HepG2 (cell line): ENCODE data around the gene SIN3A. TPM values are rescaled to one million over a fixed set of nuclear protein-coding genes. Genes with fewer than 3 reads are reported as not detected.

Experiments
- ATAC-seq: fragments of 200-7000 bp; cut with Tn5 transposase; 3 replicates; pipeline ENCODE4 v1.9.1; 2020; ENCODE audit warnings: mild to moderate bottlenecking, moderate library complexity
- BruUV-seq: library from RNA; stranded (reverse); fragments of 400-500 nt; replicated peaks from 2 replicates; lab custom pipeline; 2021; lab: Mats Ljungman, UMichigan
- CTCF ChIA-PET: fragments of 300-600 bp; formaldehyde crosslinking; extraction: SDS; loops from one replicate; lab custom pipeline; 2021; ENCODE audit warnings: low total read pairs, inconsistent platforms, low intra/inter-chr PET ratio; lab: Yijun Ruan, JAX
- POLR2A ChIA-PET: fragments of 350-600 bp; sonication (Branson Sonifier 250); formaldehyde crosslinking; loops from one replicate; lab custom pipeline; 2020; ENCODE audit warnings: antibody characterized with exemption, inconsistent platforms; lab: Yijun Ruan, JAX
- DNase-seq: peaks from one replicate; pipeline ENCODE4 v3.0.0-alpha.2; 2015; ENCODE audit warnings: low spot score
- FAIRE-seq: peaks from 3 replicates; lab custom pipeline; 2011; peaks lifted over from hg19 to GRCh38; lab: Jason Lieb, UNC
- H2AFZ ChIP-seq: one replicate; pipeline ENCODE4 v1.6.1; 2011; ENCODE audit warnings: low read length, inconsistent platforms
- H3K27ac ChIP-seq: fragments of 300-600 bp; 3 replicates; pipeline ENCODE4 v1.8.0; 2011; ENCODE audit warnings: mixed run types, mild to moderate bottlenecking, mixed read lengths, low read length, inconsistent platforms; ENCODE audit not compliant: insufficient read depth; ENCODE audit errors: extremely low read length
- H3K27me3 ChIP-seq, 2 experiments: fragments of 200-600 bp in 1 of 2; 2 replicates in 1 of 2; 3 replicates in 1 of 2; pipeline versions ENCODE4 v1.6.0 to v1.8.0; 2011; ENCODE audit warnings: low read length in 2 of 2, mild to moderate bottlenecking in 2 of 2, moderate library complexity in 2 of 2, inconsistent platforms in 1 of 2; ENCODE audit not compliant: insufficient read depth in 2 of 2, control insufficient read depth in 1 of 2
- H3K36me3 ChIP-seq, 2 experiments: fragments of 200-600 bp in 1 of 2; replicated peaks in 1 of 2; 2 replicates in 1 of 2; 3 replicates in 1 of 2; pipeline versions ENCODE4 v1.5.1 to v1.8.0; 2011; ENCODE audit warnings: low read length in 2 of 2, inconsistent platforms in 1 of 2; ENCODE audit not compliant: insufficient read depth in 2 of 2, control insufficient read depth in 1 of 2
- H3K4me1 ChIP-seq: 2 replicates; pipeline ENCODE4 v1.5.1; 2012; ENCODE audit warnings: low read length, inconsistent platforms; ENCODE audit not compliant: insufficient read depth
- H3K4me2 ChIP-seq: 2 replicates; pipeline ENCODE4 v1.6.0; 2011; ENCODE audit warnings: low read depth, low read length, inconsistent platforms
- H3K4me3 ChIP-seq, 3 experiments: fragments of 200-600 bp in 1 of 3; sonication (generic), shearing (Covaris generic) in 1 of 3; replicated peaks in 1 of 3; 2 replicates each; pipeline ENCODE4 v1.5.1; 2011 to 2016; ENCODE audit warnings: low read length in 3 of 3, inconsistent platforms in 2 of 3, low read depth in 2 of 3, mild to moderate bottlenecking in 2 of 3, control low read depth in 1 of 3, mixed read lengths in 1 of 3; ENCODE audit not compliant: insufficient read depth in 1 of 3
- H3K79me2 ChIP-seq: one replicate; pipeline ENCODE4 v1.6.1; 2011; ENCODE audit warnings: low read length, inconsistent platforms; ENCODE audit not compliant: insufficient read depth
- H3K9ac ChIP-seq: 2 replicates; pipeline ENCODE4 v1.6.0; 2011; ENCODE audit warnings: mild to moderate bottlenecking, low read depth, low read length, inconsistent platforms; ENCODE audit not compliant: insufficient read depth
- H3K9me3 ChIP-seq: 2 replicates; pipeline ENCODE4 v1.5.1; 2012; ENCODE audit warnings: mild to moderate bottlenecking, low read length
- H4K20me1 ChIP-seq: 2 replicates; pipeline ENCODE4 v1.6.0; 2011; ENCODE audit warnings: inconsistent platforms, mild to moderate bottlenecking, low read length, moderate library complexity; ENCODE audit not compliant: insufficient read depth
- AGO2 ChIP-seq: fragments of 200-400 bp; formaldehyde crosslinking; optimal IDR thresholded peaks from 2 replicates; pipeline ENCODE3; 2017; ENCODE audit warnings: mild to moderate bottlenecking, low read depth, low read length, moderate library complexity
- POLR2G ChIP-seq: fragments of 200-400 bp; formaldehyde crosslinking; IDR thresholded peaks from 2 replicates; pipeline ENCODE4 v1.6.1; 2018; ENCODE audit warnings: mild to moderate bottlenecking, low read depth, low read length, moderate library complexity
- RBFOX2 ChIP-seq: fragments of 200-400 bp; formaldehyde crosslinking; IDR thresholded peaks from 2 replicates; pipeline ENCODE4 v1.6.1; 2017; ENCODE audit warnings: low read depth, mild to moderate bottlenecking, low read length
- WGBS: methylation state at CpG from one replicate; pipeline ENCODE4 v1.1.6; 2017; ENCODE audit warnings: low lambda C conversion rate; 5-methylcytosine and 5-hydroxymethylcytosine counted together
- in situ Hi-C: cut with HindIII; loops from 2 replicates; pipeline ENCODE4 v1.10.0; 2017; ENCODE audit warnings: low pct_unique_long_range_greater_than_20kb; ENCODE audit not compliant: extremely low pct_ligation_motif_present
- intact Hi-C: fragments of 100-400 bp; cut with micrococcal nuclease; formaldehyde crosslinking; loops from one replicate; pipeline ENCODE4 v1.10.0; 2022; ENCODE audit not compliant: unreplicated experiment
- polyA plus RNA-seq, 8 experiments: library from polyadenylated mRNA; depleted of rRNA in 3 of 8; stranded (reverse) in 7 of 8; unstranded in 1 of 8; fragments of >200 nt; fragmentation: Illumina TruSeq in 4 of 8; extraction: Trizol in 4 of 8; gene quantifications; 2 replicates each; pipeline versions ENCODE4 v1.2.1 to v1.2.3, GENCODE V29; 2011 to 2016; ENCODE audit warnings: low read depth in 4 of 8, missing spikeins in 1 of 8, mixed read lengths in 1 of 8; ENCODE audit not compliant: insufficient read depth in 1 of 8
- total RNA-seq, 5 experiments: library from RNA; depleted of rRNA; stranded (reverse); fragments of >200 nt; fragmentation: Illumina TruSeq; extraction: Trizol; gene quantifications; 2 replicates each; pipeline ENCODE4 v1.2.3, GENCODE V29; 2016; ENCODE audit warnings: low read depth in 1 of 5
- TF ChIP-seq, protein P1 (sequence below): sonication (generic); formaldehyde crosslinking; IDR thresholded peaks from 2 replicates; pipeline ENCODE4 v1.5.0; 2020; ENCODE audit warnings: mild to moderate bottlenecking, missing genetic modification reagents, borderline replicate concordance
- TF ChIP-seq, protein P2 (sequence below): sonication (generic); formaldehyde crosslinking; IDR thresholded peaks from 2 replicates; pipeline ENCODE4 v1.4.0; 2020; ENCODE audit warnings: missing genetic modification reagents

The SIN3A gene
- total and polyA plus RNA-seq, 2 of the 13 experiments (the other 11 are each of a cell fraction or from before 2014, with no cell fraction given): 16.1 to 28.1 TPM

DNA sequence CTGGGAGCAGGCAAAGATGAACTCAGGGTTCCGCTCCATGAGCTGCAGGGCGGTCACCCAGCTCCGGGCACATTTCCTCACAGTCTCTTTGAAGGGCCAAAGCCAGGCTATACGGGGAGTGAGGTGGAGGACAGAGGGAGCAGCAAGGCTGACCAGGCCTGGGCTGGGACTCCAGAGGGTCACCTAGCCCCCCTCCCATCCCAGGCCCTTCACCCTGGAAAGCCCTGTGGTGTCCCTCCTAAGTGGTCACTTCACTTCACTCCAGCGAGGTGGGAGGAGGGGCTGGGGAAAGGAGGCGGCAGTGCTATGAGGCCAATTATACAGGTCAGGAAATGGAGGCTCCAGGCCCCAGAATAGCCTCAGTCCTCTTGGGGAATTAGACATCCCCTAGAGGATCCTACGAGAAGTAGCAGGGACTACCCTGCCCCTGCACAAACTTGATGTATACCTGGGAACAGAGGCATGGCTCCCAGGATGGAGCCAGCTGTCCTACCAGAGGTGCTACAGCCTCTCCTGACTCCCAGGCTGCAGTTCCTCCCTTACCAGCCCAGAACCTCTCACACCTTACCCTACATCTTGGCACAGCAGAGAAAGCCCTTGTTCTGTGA lies 88.7 kb downstream of the SIN3A start:
- Histone ChIP-seq H3K36me3 (peaks cover 18 to 52% of the 10 kb centered on the region in 2 experiments), H3K9ac (no peak overlapping the region), H3K4me3 (no peak overlapping the region), H3K4me1 (peaks cover 12% of the 10 kb centered on the region), H4K20me1 (0 out of 2 replicates have a peak, but pooled peaks cover 4% of the 10 kb centered on the region), H3K27ac (no peak overlapping the region), H3K27me3 (no peaks in the 10 kb centered on the region), H3K4me2 (no peak overlapping the region), H3K79me2 (peaks cover 5% of the 10 kb centered on the region), H3K9me3 (no peaks in the 10 kb centered on the region), H2AFZ (no peak overlapping the region)
- BruUV-seq: no TSS peak
- DNase-seq: no peak
- WGBS: 100% methylated on average over 3 of the region's 7 CpGs
- no peak for FAIRE-seq
- peak; percentile 7; the same call in 2 of the 3 replicates for ATAC-seq
- CTCF ChIA-PET: no interaction called here
- POLR2A ChIA-PET: interaction anchor here (2.2 kb wide), 1 partner anchor 9 kb away, joined by 7 read pairs; no protein-coding TSS in a partner anchor
- intact Hi-C loops: loop anchor here (10.0 kb wide), 1 partner anchor 322 kb away; no protein-coding TSS in a partner anchor
- in situ Hi-C loops: loop anchor here (10.0 kb wide), 1 partner anchor 282 kb away; the partner anchor contains the start of genes IMP3 and SNX33
- TF ChIP-seq, protein P1, sequence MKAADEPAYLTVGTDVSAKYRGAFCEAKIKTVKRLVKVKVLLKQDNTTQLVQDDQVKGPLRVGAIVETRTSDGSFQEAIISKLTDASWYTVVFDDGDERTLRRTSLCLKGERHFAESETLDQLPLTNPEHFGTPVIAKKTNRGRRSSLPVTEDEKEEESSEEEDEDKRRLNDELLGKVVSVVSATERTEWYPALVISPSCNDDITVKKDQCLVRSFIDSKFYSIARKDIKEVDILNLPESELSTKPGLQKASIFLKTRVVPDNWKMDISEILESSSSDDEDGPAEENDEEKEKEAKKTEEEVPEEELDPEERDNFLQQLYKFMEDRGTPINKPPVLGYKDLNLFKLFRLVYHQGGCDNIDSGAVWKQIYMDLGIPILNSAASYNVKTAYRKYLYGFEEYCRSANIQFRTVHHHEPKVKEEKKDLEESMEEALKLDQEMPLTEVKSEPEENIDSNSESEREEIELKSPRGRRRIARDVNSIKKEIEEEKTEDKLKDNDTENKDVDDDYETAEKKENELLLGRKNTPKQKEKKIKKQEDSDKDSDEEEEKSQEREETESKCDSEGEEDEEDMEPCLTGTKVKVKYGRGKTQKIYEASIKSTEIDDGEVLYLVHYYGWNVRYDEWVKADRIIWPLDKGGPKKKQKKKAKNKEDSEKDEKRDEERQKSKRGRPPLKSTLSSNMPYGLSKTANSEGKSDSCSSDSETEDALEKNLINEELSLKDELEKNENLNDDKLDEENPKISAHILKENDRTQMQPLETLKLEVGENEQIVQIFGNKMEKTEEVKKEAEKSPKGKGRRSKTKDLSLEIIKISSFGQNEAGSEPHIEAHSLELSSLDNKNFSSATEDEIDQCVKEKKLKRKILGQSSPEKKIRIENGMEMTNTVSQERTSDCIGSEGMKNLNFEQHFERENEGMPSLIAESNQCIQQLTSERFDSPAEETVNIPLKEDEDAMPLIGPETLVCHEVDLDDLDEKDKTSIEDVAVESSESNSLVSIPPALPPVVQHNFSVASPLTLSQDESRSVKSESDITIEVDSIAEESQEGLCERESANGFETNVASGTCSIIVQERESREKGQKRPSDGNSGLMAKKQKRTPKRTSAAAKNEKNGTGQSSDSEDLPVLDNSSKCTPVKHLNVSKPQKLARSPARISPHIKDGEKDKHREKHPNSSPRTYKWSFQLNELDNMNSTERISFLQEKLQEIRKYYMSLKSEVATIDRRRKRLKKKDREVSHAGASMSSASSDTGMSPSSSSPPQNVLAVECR (CRISPR knock-in tag): no peak
- TF ChIP-seq RBFOX2: 0 out of 2 replicates have a peak, but pooled peaks have one; percentile 16
- TF ChIP-seq, protein P2, sequence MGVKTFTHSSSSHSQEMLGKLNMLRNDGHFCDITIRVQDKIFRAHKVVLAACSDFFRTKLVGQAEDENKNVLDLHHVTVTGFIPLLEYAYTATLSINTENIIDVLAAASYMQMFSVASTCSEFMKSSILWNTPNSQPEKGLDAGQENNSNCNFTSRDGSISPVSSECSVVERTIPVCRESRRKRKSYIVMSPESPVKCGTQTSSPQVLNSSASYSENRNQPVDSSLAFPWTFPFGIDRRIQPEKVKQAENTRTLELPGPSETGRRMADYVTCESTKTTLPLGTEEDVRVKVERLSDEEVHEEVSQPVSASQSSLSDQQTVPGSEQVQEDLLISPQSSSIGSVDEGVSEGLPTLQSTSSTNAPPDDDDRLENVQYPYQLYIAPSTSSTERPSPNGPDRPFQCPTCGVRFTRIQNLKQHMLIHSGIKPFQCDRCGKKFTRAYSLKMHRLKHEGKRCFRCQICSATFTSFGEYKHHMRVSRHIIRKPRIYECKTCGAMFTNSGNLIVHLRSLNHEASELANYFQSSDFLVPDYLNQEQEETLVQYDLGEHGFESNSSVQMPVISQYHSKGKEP (CRISPR knock-in tag): no peak
- TF ChIP-seq POLR2G: peak; percentile 30; the same call in 1 of the 2 replicates
- TF ChIP-seq AGO2: peak; percentile 1
